ENCODE measurements around the gene JAK1. TPM values are rescaled to one million over a fixed set of nuclear protein-coding genes. Genes with fewer than 3 reads are reported as not detected.
A peak's percentile ranks its signal among the peaks of the same experiment; 100 is the strongest.

The JAK1 gene
- total and polyA plus RNA-seq, 2 experiments from 2014 or later: 90.8 to 124 TPM

GRCh38 chr1:64917328-64917861 lies 49.0 kb downstream of the JAK1 start:
- H3K79me2 ChIP-seq (ENCODE audit: insufficient read depth): peaks cover 94% of the 10 kb centered on the region
- H3K4me2 ChIP-seq (ENCODE audit: unreplicated experiment): peak overlapping the region; percentile 83
- H3K9me2 ChIP-seq (ENCODE audit: insufficient read depth): no peaks in the 10 kb centered on the region
- no peak overlapping the region for H2AFZ ChIP-seq
- H3K36me3 ChIP-seq (ENCODE audit: low read depth): no peaks in the 10 kb centered on the region
- H3K4me3 ChIP-seq: peak overlapping the region; percentile 44
- in situ Hi-C loops (cut with MboI): no loop called here
- H3K27me3 ChIP-seq (replicated peaks; ENCODE audit: insufficient read depth): no peaks in the 10 kb centered on the region
- no peaks in the 10 kb centered on the region for H4K20me1 ChIP-seq (ENCODE audit: insufficient read depth)
- TF ChIP-seq EZH2phosphoT487 (IDR thresholded peaks at IDR 0.05; ENCODE audit: insufficient read depth, low read depth): no peak
- TF ChIP-seq EZH2 (IDR thresholded peaks at IDR 0.05; ENCODE audit: insufficient read depth, poor library complexity, severe bottlenecking): no peak
- peak overlapping the region; percentile 67 for H3K9ac ChIP-seq
- H3K4me1 ChIP-seq (ENCODE audit: insufficient read depth): peaks cover 62% of the 10 kb centered on the region
- H3K9me3 ChIP-seq (ENCODE audit: low read depth): no peaks in the 10 kb centered on the region
- peak; percentile 96 for DNase-seq
- 2 to 4% methylated on average over 3 of the region's 3 CpGs for WGBS, 2 experiments (ENCODE audit: low coverage in 1 of 2, low lambda C conversion rate in 2 of 2, missing lambda C conversion rate in 2 of 2)
- peak overlapping the region; percentile 88 for H3K27ac ChIP-seq
- H3F3A ChIP-seq (ENCODE audit: insufficient read depth): peaks cover 49% of the 10 kb centered on the region

DNA sequence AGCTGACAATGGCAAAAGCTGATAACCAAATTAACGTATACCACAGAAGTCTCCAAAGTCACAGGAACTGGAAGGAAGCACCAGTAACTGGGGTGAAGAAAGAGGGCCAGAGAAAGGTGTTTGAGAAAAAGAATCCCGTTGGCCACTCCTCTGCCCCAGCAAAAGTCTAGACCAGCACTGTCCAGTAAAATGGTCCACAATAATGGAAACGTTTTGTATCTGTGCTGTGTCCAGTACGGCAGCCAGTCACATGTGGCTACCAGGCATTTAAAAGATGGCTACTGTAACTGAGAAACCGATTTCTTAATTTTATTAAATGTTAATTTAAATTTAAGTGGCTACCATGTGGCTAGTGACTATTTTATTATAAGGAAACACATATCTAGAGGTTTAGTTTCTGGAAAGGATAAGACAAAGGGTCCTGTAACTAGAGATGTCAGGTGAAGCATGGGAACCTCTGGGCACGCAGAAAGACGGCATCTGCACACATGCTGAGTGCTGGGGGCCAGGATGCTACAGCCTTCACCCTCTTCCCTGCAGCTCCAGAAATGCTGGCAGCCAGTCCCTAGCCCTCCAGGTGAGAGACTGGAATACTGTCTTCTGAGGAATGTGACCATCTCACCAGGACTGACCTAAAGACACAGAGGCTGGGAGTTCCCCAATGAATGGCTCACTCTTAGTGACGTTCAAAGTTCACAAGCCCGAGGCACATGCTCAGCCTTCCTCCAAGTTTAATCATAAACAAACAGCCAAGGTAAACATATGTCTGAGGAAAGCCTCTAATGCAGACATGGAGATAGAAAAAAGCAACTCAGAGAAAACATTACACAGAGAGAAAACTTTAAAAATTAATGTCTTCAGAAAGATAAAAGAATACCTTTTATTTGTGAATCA lies 50.7 kb downstream of the JAK1 start:
- Histone ChIP-seq H3K79me2 (ENCODE audit: insufficient read depth) (peaks cover 94% of the 10 kb centered on the region), H3K4me2 (ENCODE audit: unreplicated experiment) (peak overlapping the region; percentile 83)

DNA sequence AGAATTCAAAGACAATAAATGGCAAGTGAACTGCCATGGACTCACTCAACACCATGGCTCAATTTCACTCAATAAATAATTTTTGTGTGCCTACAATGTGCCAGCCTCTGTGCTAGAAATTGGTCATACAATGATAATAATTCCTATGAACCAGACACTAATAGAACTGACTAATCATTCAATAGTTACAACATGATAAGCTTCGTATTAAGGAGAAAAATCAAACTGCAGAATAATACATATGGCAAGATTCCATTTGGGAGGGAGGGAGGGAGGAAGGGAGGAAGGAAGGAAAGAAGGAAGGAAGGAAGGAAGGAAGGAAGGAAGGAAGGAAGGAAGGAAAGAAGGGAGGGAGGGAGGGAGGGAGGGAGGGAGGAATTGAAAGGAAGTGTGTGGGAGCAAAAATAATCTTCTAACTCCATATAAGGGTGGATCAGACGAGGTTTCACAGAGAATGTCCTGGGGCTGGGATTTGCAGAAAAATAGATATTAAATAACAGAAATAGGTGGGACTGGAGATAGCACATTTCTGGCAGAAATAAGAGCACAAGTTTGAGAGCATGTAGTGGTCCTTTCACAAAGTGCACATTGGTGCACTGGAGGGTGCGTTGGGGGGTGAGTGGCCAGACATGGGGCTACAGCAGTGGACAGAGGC lies 52.9 kb downstream of the JAK1 start:
- Histone ChIP-seq H2AFZ (no peak overlapping the region), H4K20me1 (ENCODE audit: insufficient read depth) (no peaks in the 10 kb centered on the region), H3K9ac (no peak overlapping the region), H3F3A (ENCODE audit: insufficient read depth) (peaks cover 36% of the 10 kb centered on the region), H3K27ac (no peak overlapping the region), H3K4me3 (no peak overlapping the region), H3K9me2 (ENCODE audit: insufficient read depth) (no peaks in the 10 kb centered on the region), H3K9me3 (ENCODE audit: low read depth) (no peaks in the 10 kb centered on the region), H3K4me2 (ENCODE audit: unreplicated experiment) (no peak overlapping the region), H3K4me1 (ENCODE audit: insufficient read depth) (peaks cover 59% of the 10 kb centered on the region), H3K36me3 (ENCODE audit: low read depth) (no peaks in the 10 kb centered on the region), H3K79me2 (ENCODE audit: insufficient read depth) (peaks cover 93% of the 10 kb centered on the region), H3K27me3 (replicated peaks; ENCODE audit: insufficient read depth) (no peaks in the 10 kb centered on the region)
- WGBS, 2 experiments (ENCODE audit: low coverage in 1 of 2, low lambda C conversion rate in 2 of 2, missing lambda C conversion rate in 2 of 2): 86 to 96% methylated on average over 3 of the region's 3 CpGs
- DNase-seq: no peak
- no peak for TF ChIP-seq EZH2 (IDR thresholded peaks at IDR 0.05; ENCODE audit: insufficient read depth, poor library complexity, severe bottlenecking)
- TF ChIP-seq EZH2phosphoT487 (IDR thresholded peaks at IDR 0.05; ENCODE audit: insufficient read depth, low read depth): no peak
- in situ Hi-C loops (cut with MboI): no loop called here

More for the DNA sequence above, 50.7 kb downstream of the JAK1 start:
- WGBS, 2 experiments (ENCODE audit: low coverage in 1 of 2, low lambda C conversion rate in 2 of 2, missing lambda C conversion rate in 2 of 2): 75 to 80% methylated on average over 9 of the region's 9 CpGs
- Histone ChIP-seq H4K20me1 (ENCODE audit: insufficient read depth) (no peaks in the 10 kb centered on the region), H3K9me2 (ENCODE audit: insufficient read depth) (no peaks in the 10 kb centered on the region), H3K36me3 (ENCODE audit: low read depth) (no peaks in the 10 kb centered on the region), H2AFZ (no peak overlapping the region), H3K4me3 (no peak overlapping the region), H3K9ac (peak overlapping the region; percentile 67), H3K4me1 (ENCODE audit: insufficient read depth) (peaks cover 61% of the 10 kb centered on the region), H3K27ac (peak overlapping the region; percentile 88), H3K27me3 (replicated peaks; ENCODE audit: insufficient read depth) (no peaks in the 10 kb centered on the region), H3K9me3 (ENCODE audit: low read depth) (no peaks in the 10 kb centered on the region), H3F3A (ENCODE audit: insufficient read depth) (peaks cover 45% of the 10 kb centered on the region)
- DNase-seq: peak; percentile 72
- in situ Hi-C loops (cut with MboI): no loop called here
- TF ChIP-seq EZH2phosphoT487 (IDR thresholded peaks at IDR 0.05; ENCODE audit: insufficient read depth, low read depth): no peak
- no peak for TF ChIP-seq EZH2 (IDR thresholded peaks at IDR 0.05; ENCODE audit: insufficient read depth, poor library complexity, severe bottlenecking)

DNA sequence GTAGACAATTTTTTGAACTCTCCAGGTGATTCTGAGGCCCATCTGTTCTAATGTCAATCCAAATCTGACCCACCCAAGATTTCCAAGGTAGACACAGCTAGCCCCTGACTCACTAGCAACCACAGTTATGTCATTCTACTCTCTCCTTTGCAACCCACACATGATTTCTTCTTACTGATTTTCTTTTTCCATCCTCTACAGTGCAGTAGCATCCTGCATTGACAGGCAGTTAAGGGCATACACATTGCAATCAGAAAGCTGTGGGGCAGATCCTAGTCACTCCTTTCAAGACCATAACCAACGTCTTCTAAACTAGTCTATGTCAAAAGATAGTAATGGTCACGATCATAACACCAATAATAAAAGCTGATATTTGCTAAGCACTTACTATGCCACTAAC lies 54.2 kb downstream of the JAK1 start:
- H4K20me1 ChIP-seq (ENCODE audit: insufficient read depth): no peaks in the 10 kb centered on the region
- H3K36me3 ChIP-seq (ENCODE audit: low read depth): no peaks in the 10 kb centered on the region
- WGBS, 2 experiments (ENCODE audit: low coverage in 1 of 2, low lambda C conversion rate in 2 of 2, missing lambda C conversion rate in 2 of 2): 74 to 78% methylated on average over 2 of the region's 2 CpGs
- H3K4me2 ChIP-seq (ENCODE audit: unreplicated experiment): no peak overlapping the region
- H3K9ac ChIP-seq: no peak overlapping the region
- no peaks in the 10 kb centered on the region for H3K27me3 ChIP-seq (replicated peaks; ENCODE audit: insufficient read depth)
- H3K4me1 ChIP-seq (ENCODE audit: insufficient read depth): peaks cover 49% of the 10 kb centered on the region
- no peak for TF ChIP-seq EZH2 (IDR thresholded peaks at IDR 0.05; ENCODE audit: insufficient read depth, poor library complexity, severe bottlenecking)
- no peak for TF ChIP-seq EZH2phosphoT487 (IDR thresholded peaks at IDR 0.05; ENCODE audit: insufficient read depth, low read depth)
- H3K4me3 ChIP-seq: no peak overlapping the region
- in situ Hi-C loops (cut with MboI): no loop called here
- peaks cover 98% of the 10 kb centered on the region for H3K79me2 ChIP-seq (ENCODE audit: insufficient read depth)
- H3K27ac ChIP-seq: peak overlapping the region; percentile 80; the same call in 1 of the 2 replicates
- H2AFZ ChIP-seq: no peak overlapping the region
- peak; percentile 38 for DNase-seq
- no peaks in the 10 kb centered on the region for H3K9me2 ChIP-seq (ENCODE audit: insufficient read depth)
- H3K9me3 ChIP-seq (ENCODE audit: low read depth): no peaks in the 10 kb centered on the region
- H3F3A ChIP-seq (ENCODE audit: insufficient read depth): peaks cover 28% of the 10 kb centered on the region

All from GM23248 (cell line).